Effector memory CD8-positive, alpha-beta T cell (primary cell): ENCODE data around the gene RGPD3.
"Not testable (repeated sequence)": the region's sequence is repeated elsewhere in the genome, so short reads cannot be mapped to it uniquely, and the experiment has no call there.

Source experiments
- ATAC-seq: fragments of 150-1000 bp; cut with Tn5 transposase; replicated peaks from 2 replicates; pipeline ENCODE4 v1.10.0; 2021; ENCODE audit warnings: mild to moderate bottlenecking, moderate library complexity
- DNase-seq, 3 experiments: peaks; one replicate each; pipeline ENCODE4 v3.0.0; 2021
- H3K27ac Mint-ChIP-seq, 2 donors: one replicate each; pipeline ENCODE4 v1.8.0; 2022; ENCODE audit warnings: mild to moderate bottlenecking in 2 of 2, mixed read lengths in 2 of 2, moderate library complexity in 2 of 2
- H3K27me3 Mint-ChIP-seq, 2 donors: one replicate each; pipeline ENCODE4 v1.8.0; 2022; ENCODE audit warnings: mixed read lengths in 2 of 2
- H3K36me3 Mint-ChIP-seq: one replicate; pipeline ENCODE4 v1.8.0; 2022; ENCODE audit warnings: mild to moderate bottlenecking, moderate library complexity, mixed read lengths; ENCODE audit not compliant: insufficient read depth
- H3K4me1 Mint-ChIP-seq, 2 donors: one replicate each; pipeline ENCODE4 v1.8.0; 2022; ENCODE audit warnings: low read depth in 2 of 2, mixed read lengths in 2 of 2
- H3K4me3 Mint-ChIP-seq, 2 donors: one replicate each; pipeline ENCODE4 v1.8.0; 2022; ENCODE audit warnings: mild to moderate bottlenecking in 2 of 2, mixed read lengths in 2 of 2, moderate library complexity in 2 of 2
- H3K9me3 Mint-ChIP-seq, 2 donors: one replicate each; pipeline ENCODE4 v1.8.0; 2022; ENCODE audit warnings: mixed read lengths in 2 of 2
- total RNA-seq, 9 experiments: gene quantifications; one replicate each; lab custom pipeline; 2026; lab: John Stamatoyannopoulos, UW

RGPD3 gene
- total RNA-seq, result 0.46 to 2.0 (median 0.88) reads per million in 9 experiments

DNA sequence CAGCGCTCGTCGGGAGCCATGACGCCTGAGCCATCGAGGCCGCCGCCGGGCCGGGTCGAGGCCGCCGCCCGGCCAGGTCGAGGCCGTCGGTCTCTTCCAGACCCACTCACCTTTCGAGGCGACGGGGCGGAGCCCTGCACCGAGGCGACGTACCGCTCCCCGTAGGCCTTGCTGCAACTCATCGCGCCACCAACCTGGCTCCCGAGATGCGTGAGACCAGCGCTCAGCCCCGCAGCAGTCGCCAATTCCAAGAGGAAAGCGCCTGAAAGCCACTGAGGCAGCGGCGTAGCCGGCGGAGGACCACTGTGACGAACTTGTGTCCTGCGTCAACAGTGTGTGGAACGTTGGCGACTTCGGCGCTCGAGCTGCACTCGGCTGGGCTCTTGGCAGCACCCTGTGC lies at the start of gene RGPD3:
Gene RGPD3 (minus strand): TSS at position 307 of the 400 bp plus-strand sequence. CDS start 125 bp downstream, at position 182.
- not testable (repeated sequence) for H3K27ac Mint-ChIP-seq, H3K36me3 Mint-ChIP-seq, H3K4me3 Mint-ChIP-seq, H3K4me1 Mint-ChIP-seq, H3K9me3 Mint-ChIP-seq, H3K27me3 Mint-ChIP-seq, DNase-seq, ATAC-seq

DNA sequence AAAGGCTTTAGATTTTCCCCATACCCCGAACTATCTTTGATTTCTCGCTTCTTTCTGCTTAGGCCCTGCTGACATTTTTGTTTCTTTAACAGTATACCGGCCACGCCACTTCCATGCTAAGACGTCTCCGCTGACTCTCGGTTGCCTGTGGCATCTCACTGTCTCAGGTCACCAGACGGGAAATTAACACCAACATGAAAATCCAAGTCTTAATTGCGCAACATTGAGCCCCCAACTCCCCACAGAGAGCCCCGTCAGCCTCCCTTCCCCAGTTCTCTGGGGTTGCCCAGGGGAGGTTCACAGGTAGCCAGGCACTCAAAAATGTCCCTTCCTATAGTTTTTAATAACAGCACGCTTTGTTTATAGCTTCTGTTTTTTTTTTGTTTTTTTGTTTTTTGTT lies 49.1 kb upstream of the RGPD3 start:
- H3K27ac Mint-ChIP-seq, result no peak overlapping the region
- peaks cover 0 to 6% of the 10 kb centered on the region in 2 donors for H3K27me3 Mint-ChIP-seq
- H3K36me3 Mint-ChIP-seq, result no peaks in the 10 kb centered on the region

DNA sequence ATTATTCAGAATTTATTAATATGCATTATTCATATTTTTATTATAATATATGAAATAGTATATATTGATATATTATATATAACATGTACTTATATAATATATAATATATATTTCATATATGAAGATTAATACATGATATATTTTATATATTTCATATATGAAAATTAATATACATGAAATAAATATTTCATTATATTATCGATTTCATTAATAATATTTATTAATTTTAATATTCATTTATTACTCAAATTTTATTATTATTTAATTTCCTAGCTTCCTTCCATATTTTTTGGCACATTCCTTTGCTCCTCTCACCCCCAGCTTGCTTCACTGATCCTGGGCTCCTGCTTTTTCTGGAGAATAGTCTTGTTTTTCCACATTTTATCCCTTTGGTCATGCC lies 48.7 kb upstream of the RGPD3 start:
- no peak overlapping the region for H3K4me3 Mint-ChIP-seq
- no peak overlapping the region for H3K27ac Mint-ChIP-seq
- peaks cover 1 to 3% of the 10 kb centered on the region in 2 donors for H3K4me1 Mint-ChIP-seq
- DNase-seq, result no peak
- H3K27me3 Mint-ChIP-seq, result peaks cover 0 to 6% of the 10 kb centered on the region in 2 donors
- ATAC-seq, result no peak
- H3K9me3 Mint-ChIP-seq, result no peaks in the 10 kb centered on the region
- H3K36me3 Mint-ChIP-seq, result no peaks in the 10 kb centered on the region

More for the DNA sequence above, 49.1 kb upstream of the RGPD3 start:
- no peaks in the 10 kb centered on the region for H3K9me3 Mint-ChIP-seq
- H3K4me1 Mint-ChIP-seq, result no peaks in the 10 kb centered on the region
- no peak for DNase-seq
- no peak overlapping the region for H3K4me3 Mint-ChIP-seq
- ATAC-seq, result no peak

DNA sequence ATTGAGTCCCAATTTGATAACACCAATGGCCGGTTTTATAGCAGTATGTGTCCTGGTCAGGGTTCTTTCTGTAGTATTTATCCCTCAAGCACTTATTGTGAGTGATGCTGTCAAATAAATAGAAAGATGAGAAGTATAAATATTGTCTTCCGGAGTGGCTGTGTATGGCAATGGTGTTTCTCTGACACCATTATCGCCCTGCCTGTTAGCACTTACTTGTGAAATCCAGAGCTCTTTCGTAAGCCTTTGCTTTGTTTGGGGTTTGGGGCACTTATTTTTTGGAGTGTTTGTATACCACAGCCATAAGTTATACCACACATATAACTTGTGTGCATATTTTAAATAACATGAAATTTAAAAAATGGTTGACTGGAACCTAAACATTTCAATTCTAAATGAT lies 48.2 kb upstream of the RGPD3 start:
- peaks cover 0 to 6% of the 10 kb centered on the region in 2 donors for H3K27me3 Mint-ChIP-seq
- H3K27ac Mint-ChIP-seq, result no peak overlapping the region
- no peak overlapping the region for H3K4me3 Mint-ChIP-seq
- no peaks in the 10 kb centered on the region for H3K9me3 Mint-ChIP-seq
- DNase-seq (no peak), ATAC-seq (no peak)
- H3K36me3 Mint-ChIP-seq, result no peaks in the 10 kb centered on the region
- H3K4me1 Mint-ChIP-seq, result peaks cover 4% of the 10 kb centered on the region in 2 donors

DNA sequence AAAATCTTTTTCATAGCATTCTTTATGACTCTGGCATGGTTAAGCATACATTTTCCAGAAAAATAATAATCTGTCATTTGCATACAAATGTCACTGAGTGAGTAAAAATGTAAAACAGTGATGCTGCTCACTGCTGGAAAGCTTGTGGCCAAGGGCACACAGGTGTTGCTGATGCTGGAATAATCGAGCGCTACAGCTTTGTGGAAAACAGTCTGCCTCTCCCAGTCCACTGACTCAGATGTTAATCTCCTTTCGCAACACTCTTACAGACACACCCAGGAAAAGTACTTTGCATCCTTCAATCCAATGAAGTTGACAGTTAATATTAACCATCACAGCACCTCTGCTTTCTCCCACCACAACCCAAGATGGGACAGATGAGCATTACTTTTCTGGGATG lies 46.6 kb upstream of the RGPD3 start:
- not testable (repeated sequence) for H3K27me3 Mint-ChIP-seq, H3K27ac Mint-ChIP-seq, H3K9me3 Mint-ChIP-seq, H3K36me3 Mint-ChIP-seq, ATAC-seq, H3K4me1 Mint-ChIP-seq, DNase-seq, H3K4me3 Mint-ChIP-seq

DNA sequence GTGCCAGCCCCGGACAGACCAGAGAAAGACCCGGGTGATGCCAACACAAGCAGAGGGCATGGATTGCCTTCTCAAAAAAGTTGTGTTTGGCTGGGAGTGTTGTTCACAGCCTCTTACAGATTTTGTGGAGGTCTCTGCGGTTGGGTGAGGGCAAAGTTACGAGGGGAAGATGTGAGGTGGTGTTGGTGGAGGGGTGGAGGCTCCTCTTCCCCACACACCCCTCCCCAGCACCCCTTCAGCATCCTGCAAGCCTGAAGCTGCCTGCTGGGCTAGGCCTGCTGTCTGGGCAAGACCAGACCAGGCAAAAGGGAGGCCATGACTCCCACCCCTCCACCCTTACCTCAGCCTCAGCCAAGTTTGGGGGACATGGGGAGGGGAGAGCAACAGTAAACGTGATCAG lies 45.2 kb upstream of the RGPD3 start:
- not testable (repeated sequence) for H3K9me3 Mint-ChIP-seq, H3K36me3 Mint-ChIP-seq, H3K4me3 Mint-ChIP-seq, H3K27ac Mint-ChIP-seq, H3K27me3 Mint-ChIP-seq, H3K4me1 Mint-ChIP-seq, DNase-seq
- peak; percentile 61 for ATAC-seq

DNA sequence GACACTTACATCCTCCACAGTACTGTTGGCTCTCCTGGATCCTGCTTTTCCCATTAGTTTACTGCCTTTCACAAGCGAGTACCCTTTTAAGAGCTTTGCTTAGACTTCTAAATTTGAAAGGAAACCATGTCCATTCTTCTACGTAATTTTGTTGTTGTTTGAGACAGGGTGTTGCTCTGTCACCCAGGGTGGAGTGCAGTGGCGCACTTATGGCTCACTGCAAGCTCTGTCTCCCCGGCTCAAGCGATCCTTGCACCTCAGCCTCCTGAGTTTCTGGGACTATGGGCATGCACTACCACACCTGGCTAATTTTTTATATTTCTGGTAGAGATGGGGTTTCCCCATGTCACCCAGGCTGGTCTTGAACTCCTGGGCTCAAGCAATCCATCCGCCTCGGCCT lies 43.7 kb upstream of the RGPD3 start:
- H3K9me3 Mint-ChIP-seq, H3K36me3 Mint-ChIP-seq, H3K27me3 Mint-ChIP-seq, DNase-seq, ATAC-seq, H3K4me1 Mint-ChIP-seq: not testable (repeated sequence)
- peak overlapping the region in 1 of 2 donors; percentile 28 for H3K4me3 Mint-ChIP-seq
- peak overlapping the region in 1 of 2 donors; percentile 16 for H3K27ac Mint-ChIP-seq

DNA sequence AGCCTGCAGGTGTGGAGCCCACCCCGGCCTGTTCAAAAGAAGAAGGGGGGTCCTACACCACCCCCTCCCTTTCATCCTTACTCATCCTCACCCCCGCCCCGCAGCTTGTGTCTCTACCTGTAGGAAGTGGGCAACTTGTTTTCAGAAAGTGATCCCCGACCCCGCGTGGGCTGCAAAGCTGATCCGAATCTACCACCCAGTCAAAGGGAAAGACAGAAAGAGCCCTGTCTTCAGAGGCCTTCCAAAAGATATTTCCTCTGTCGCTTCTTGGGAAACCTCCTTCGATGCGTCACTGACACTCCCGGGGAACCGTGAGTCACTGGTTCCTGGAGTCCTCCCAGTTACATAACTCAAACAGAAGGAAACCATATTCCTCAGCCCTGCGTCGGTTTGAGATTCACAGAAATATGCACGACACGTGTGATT lies 43.3 kb upstream of the RGPD3 start:
- H3K9me3 Mint-ChIP-seq, H3K27ac Mint-ChIP-seq, H3K4me1 Mint-ChIP-seq, DNase-seq, H3K27me3 Mint-ChIP-seq, H3K36me3 Mint-ChIP-seq: not testable (repeated sequence)
- H3K4me3 Mint-ChIP-seq, result peak overlapping the region in 1 of 2 donors; percentile 28
- peak; percentile 21 for ATAC-seq

DNA sequence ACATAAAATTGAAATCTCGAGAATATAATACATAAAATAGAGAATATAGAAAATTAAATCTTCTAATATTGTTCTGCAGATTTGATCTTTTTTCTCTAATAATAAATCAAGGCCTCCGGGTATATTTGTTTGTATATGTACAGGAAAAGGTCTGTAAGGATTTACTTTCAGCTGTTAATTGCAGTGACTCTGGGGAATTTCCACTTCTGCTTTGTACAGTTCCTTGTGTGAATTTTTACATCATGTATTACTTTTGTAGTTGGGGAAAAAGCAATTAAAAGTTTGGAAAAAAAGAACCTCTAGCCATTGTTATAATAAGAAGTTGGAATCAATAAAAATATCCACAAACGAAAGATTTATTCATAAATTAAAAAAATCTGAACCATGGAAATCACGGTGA lies 42.6 kb upstream of the RGPD3 start:
- H3K27me3 Mint-ChIP-seq, H3K4me3 Mint-ChIP-seq, H3K9me3 Mint-ChIP-seq, H3K27ac Mint-ChIP-seq, H3K4me1 Mint-ChIP-seq, H3K36me3 Mint-ChIP-seq, DNase-seq, ATAC-seq: not testable (repeated sequence)

DNA sequence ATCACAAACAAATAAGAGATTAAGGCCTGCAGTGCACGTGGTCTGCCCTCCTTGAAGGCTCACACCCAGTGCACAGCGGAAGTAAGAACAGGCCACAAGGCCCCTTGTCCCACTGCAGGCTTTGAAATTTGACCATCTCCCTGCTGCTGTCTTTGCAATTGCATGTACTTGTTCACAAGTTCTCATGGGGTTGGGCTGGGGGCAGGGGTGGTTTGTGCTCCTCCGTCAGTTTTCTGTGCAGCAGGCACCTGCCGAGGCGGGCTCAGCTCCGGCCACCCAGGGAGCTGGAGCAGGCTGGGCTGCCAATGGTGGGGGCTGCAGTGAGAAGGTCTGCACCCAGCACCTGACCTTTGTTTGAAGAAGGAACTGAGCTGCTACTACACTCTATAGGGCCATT lies 41.2 kb upstream of the RGPD3 start:
- not testable (repeated sequence) for DNase-seq

DNA sequence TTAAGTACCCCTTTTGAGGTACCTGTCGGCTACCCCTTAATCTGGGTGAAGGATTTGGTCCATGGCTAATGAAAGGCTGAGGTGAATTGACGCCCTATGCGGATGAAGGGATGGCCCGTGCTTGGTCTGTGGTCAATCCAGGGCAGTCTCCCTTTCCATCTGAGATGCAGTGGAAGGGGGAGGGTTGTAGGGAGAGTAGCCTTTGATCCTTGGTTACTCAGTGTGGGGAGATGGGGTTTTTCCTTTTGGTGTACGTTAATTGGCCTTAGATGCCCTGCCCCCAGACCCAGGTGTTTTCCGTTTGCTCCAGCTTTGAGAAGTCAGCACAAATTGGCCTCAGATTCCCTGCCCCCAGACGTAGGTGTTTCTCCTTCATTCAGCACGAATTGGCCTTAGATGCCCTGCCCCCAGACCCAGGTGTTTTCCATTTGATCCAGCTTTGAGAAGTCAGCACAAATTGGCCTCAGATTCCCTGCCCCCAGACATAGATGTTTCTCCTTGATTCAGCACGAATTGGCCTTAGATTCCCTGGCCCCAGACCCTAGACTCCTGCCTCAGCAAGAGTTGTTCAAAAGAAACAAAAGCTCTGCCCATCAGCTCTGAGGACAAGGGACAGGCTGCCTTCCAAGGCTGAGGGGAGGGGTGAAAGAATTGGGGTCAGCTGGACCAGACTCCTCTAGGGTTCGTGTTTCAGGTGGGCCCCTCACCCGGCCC lies 40.6 kb upstream of the RGPD3 start:
- H3K4me1 Mint-ChIP-seq, H3K27me3 Mint-ChIP-seq, H3K4me3 Mint-ChIP-seq, H3K27ac Mint-ChIP-seq, H3K9me3 Mint-ChIP-seq, ATAC-seq, H3K36me3 Mint-ChIP-seq, DNase-seq: not testable (repeated sequence)

More for the DNA sequence above, 41.2 kb upstream of the RGPD3 start:
- H3K36me3 Mint-ChIP-seq, ATAC-seq, H3K27ac Mint-ChIP-seq, H3K27me3 Mint-ChIP-seq, H3K4me3 Mint-ChIP-seq, H3K4me1 Mint-ChIP-seq, H3K9me3 Mint-ChIP-seq: not testable (repeated sequence)

DNA sequence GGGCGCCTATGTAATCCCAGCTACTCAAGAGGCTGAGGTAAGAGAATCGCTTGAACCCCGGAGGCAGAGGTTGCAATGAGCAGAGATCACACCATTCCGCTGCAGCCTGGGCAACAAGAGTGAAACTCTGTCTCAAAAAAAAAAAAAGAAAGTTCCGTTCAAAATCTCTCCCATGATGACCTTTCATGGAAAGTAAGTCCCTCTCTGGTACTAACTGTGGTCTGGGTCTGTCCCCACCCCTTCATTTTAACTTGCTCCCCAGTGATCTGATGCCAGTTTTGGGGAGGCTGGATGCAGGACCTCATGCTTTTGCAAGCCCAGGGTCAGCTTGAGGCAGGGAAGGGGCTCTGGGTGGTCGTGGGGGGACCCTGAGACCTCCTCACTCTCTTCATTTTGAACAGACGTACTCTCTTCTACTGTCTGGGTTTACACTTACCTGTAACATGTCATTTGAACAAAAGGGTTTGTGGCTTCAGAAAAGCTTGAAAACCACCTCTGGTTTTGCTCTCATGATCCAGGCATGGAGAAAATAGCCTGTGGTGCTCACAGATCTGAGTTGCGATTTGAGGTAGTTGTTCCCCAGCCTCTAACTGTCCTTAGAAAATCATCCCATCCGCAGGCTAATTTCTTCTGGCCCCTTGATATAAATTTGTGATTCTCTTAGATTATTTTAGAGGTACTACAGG lies 37.9 kb upstream of the RGPD3 start:
- ATAC-seq, result peak; percentile 16

DNA sequence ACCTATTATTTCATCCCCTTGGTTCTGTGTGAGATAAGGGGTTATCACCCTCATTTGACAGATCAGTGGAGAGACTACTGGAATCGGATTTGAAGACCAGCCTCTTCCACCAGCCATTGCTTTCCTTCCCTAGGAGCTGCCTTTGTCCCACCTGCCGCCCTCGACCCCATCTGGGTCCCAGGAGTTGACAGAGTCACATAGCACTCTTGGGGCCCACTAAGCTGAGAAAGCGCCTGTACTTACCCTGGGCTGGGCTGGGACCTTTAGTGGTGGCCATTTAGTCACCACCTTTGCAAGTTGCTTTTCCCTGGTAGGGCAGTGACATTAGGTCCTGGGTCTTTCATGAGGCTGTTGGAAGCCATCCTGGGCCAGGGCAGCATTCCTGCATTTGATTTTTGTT lies 36.6 kb upstream of the RGPD3 start:
- H3K27ac Mint-ChIP-seq, ATAC-seq: not testable (repeated sequence)

More for the DNA sequence above, 37.9 kb upstream of the RGPD3 start:
- not testable (repeated sequence) for H3K36me3 Mint-ChIP-seq, H3K4me3 Mint-ChIP-seq, DNase-seq, H3K9me3 Mint-ChIP-seq, H3K27ac Mint-ChIP-seq, H3K27me3 Mint-ChIP-seq, H3K4me1 Mint-ChIP-seq

DNA sequence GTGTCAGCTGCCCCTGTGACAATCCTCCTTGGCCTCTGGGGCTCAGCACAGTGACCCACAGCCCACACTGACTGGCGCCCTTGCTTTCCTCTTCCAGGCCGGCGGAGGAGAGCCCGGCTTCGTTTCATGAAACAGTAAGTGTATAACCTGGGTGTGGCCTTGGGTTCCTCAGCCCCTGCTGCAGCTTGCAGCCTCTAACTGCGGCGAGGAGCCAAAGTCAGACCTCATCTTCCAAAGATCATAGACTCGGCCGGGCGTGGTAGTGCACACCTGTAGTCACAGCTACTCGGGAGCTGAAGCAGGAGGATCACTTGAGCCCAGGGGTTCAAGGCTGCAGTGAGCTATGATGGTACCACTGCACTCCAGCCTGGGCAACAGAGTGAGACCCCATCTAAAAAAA lies 36.0 kb upstream of the RGPD3 start:
- not testable (repeated sequence) for ATAC-seq, H3K27me3 Mint-ChIP-seq, H3K9me3 Mint-ChIP-seq, H3K4me1 Mint-ChIP-seq, H3K27ac Mint-ChIP-seq, H3K36me3 Mint-ChIP-seq, DNase-seq, H3K4me3 Mint-ChIP-seq

More for the DNA sequence above, 36.6 kb upstream of the RGPD3 start:
- not testable (repeated sequence) for H3K4me1 Mint-ChIP-seq, H3K4me3 Mint-ChIP-seq, H3K36me3 Mint-ChIP-seq, H3K9me3 Mint-ChIP-seq, DNase-seq, H3K27me3 Mint-ChIP-seq
